ENCODE data around the gene SIPA1L3.
"Not testable (repeated sequence)": the region's sequence is repeated elsewhere in the genome, so short reads cannot be mapped to it uniquely, and the experiment has no call there.

SIPA1L3 gene

DNA sequence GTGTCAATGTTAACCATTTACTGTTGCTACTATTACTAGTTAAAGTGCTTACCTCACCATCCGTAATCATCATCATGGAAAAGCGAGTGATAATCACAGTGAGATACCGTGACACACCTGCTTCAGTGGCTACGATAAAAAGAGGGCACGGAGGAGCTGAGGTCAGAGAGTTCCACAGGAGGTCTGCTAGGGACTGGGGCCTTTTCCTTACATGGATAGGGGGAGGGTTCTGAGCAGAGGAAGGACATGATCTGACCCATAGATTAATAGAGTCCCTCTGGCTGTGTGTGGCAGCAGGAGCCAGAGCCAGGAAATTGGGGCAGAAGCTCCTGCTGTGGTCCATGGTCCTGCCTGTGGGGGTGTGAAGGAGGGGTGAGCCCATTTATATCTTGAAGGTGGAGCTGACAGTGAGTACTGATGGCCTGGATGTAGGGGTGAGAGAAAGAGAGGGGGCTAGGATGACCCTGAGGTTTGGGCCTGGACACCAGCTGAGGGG is 136.7 kb downstream of the SIPA1L3 start:
- no peak for DNase-seq (ENCODE audit: low spot score)

DNA sequence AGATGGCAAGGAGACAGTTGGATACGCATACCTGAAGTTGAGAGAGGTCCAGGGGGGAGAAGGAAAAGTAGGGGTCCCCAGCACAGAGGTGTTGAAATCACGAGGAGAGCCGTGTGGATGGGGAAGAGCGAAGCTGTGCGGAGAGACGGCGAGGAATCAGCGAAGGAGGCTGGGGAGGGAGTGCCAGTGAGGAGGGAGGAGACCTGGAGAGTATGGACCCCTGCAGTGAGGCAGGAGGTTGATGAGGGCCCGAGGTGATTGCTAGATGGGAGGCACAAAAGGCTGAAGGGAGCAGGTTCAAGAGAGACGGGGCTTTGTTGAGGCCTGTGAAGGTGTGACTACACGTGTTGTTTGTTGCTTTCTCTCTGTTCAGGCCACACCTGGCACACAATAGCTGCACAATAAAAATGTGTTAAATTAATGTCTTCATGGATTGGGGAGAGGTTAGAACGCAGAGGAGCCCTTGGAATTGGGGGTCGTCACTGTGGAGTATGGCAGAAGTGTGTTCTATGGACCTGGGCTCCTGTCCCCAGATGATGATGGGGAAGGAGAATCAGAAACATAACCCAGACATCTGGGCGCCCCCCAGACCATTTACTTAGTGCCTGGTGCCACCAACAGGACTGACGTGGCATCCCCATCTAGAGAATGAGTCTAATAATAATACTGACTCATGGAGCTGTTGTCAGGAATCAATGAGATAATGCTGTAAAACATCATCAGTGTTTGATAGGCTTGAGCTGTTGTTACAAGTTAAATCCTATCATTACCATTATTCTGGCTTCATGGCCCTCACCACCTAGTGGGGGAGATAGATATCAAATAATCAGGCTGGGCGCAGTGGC is 137.5 kb downstream of the SIPA1L3 start:
- DNase-seq (ENCODE audit: low spot score), result no peak

DNA sequence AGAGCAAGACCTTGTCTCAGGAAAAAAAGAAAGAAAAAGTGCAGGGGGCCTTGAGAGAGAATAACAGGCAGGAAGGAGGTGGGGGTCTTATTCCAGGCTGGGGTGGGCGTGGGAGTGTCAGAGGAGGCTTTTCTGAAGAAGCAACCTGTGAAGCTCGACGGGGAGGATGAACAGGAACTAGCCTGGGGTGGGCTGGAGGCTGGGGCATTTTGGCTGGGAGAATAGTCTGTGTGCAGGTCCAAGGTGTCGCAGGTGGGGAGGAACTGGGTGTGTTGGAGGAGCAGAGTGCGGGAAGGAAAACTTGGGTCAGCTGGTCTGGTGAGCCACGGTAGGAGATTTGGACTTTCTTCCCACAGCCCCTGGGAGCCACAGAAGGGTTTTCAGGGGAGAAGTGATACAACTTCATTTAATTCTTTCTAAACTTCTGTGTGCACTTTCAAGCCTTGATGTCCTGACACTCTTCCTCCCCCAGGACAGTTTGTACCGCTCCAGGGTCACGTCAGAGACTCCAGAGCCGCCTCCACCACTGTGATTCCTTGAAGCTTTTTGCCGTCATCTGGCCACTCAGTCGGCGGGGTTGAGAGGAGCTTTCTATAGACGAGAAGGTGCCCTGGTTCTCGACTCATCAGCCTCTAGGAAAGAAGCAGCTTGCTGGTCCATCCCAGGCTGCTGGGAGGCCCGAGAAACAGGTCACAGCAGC is 138.7 kb downstream of the SIPA1L3 start:
- no peak for DNase-seq (ENCODE audit: low spot score)

DNA sequence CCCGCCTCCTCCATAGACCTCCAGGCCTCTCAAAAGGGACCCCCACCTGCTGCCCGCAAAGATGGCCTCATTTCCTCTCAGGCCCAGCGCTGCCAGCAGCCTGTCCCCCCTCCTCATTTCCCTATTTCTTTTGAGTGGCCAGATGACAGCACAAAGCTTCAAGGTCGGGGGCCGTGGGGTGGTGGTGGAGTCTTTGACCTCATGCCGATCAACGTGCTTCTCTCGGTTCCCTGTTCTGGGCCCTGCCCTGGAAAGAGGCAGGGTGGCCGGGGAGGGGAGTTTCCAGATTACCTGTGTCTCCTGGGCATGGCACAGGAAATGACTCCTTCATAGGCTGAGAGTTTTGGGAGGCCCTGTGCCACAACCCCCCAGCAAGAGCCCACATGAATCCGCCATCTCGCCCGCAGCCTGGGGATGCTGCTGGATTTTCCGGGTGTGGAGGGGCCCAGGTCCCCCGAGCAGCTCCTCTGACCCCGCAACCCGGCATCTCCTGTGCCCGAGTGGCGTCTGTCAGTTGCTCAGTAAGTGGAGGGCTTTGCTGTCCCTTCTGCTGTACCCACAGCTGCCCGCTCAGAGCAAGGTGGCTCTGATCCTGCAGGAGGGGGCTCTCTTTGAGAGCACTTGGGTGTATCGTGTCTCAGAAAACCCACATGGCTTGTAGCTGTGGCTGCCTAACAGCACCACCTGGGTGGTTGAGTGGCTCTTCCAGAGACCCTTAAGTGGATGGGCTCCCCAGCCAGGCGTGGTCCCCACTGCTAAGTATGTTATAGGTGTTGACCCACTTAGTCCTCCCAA is 139.4 kb downstream of the SIPA1L3 start:
- DNase-seq (ENCODE audit: low spot score), result no peak

DNA sequence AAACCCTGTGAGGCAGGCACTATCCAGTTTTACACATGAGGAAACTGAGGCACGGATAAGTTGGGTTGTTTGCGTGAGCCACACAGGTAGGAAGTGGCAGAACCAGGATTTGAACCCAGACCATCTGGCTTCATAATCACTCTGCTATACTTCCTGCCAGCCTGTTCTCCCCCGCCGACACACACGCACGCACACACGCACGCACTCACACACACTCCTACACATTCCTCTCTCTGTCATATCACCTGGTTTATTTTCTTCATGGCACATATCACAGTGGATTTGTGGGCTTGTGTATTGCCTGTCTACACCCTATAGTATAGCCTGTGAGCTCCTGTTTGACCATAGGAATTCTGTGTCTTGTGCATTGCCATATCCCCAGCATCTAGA is 140.0 kb downstream of the SIPA1L3 start:
- no peak for DNase-seq (ENCODE audit: low spot score)

DNA sequence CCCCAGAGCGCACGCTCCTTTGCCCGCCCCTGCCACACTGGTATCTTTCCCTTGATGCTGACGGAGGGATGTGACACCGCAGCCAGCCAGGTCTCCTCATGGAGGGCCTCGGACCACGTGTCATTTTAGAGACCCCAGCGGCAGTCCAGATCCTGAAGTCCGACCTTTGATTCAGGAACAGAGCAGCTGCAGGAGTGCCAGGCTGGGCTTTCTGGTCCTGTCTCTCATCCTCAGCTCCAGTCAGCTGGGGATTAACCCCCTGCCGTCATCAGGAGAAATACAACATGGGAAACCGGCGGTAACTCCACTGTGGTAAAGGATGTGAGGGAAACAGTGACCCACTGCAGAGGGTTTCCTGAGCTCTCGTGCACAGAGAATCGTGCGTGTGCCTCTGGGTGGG is 140.6 kb downstream of the SIPA1L3 start:
- no peak for DNase-seq (ENCODE audit: low spot score)

DNA sequence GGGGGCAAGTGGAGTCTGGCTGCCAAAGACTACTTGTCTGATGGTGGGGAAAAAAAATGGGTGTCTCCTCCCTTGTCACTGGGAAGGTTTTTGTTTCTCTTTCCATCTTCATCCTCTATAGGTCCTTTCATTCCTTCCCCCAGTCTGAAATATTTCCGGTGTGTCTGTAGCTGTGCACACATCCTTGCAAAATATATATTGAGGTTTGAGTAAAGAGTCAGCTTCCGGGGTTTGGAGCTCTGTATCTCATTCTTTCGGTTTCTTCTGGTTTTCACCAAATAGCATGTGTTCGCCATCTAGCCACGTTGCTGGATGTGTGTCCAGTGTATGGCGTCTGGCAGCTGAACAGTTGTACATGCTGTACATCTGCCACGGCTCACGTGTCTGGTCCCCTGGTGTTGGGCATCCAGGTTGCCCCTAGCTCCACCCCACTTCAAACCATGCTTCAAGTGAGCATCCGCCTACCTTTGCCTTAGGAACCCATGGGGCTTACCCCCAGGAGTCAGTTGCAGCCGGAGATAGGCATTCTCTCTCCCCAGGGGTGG is 142.2 kb downstream of the SIPA1L3 start:
- DNase-seq (ENCODE audit: low spot score), result no peak

DNA sequence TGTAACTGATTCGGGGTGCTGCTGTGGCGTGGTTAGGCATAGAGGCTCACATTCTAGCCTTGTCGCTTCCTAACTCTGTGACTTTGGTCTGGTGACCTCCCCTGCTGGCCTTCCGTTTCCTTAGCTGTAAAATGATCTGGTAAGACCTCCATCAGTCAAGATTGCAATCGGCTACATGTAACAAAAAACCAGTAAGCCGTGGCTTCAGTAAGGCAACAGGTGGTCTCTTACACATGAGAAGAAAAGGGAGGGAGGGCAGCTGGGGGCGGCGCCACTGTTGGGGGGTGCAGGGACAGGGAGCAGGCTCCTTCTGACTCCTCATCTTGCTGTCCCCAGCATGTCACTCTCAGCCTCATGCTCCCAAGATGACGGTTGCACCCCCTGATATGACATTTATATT is 148.0 kb downstream of the SIPA1L3 start:
- no peak for DNase-seq (ENCODE audit: low spot score)

DNA sequence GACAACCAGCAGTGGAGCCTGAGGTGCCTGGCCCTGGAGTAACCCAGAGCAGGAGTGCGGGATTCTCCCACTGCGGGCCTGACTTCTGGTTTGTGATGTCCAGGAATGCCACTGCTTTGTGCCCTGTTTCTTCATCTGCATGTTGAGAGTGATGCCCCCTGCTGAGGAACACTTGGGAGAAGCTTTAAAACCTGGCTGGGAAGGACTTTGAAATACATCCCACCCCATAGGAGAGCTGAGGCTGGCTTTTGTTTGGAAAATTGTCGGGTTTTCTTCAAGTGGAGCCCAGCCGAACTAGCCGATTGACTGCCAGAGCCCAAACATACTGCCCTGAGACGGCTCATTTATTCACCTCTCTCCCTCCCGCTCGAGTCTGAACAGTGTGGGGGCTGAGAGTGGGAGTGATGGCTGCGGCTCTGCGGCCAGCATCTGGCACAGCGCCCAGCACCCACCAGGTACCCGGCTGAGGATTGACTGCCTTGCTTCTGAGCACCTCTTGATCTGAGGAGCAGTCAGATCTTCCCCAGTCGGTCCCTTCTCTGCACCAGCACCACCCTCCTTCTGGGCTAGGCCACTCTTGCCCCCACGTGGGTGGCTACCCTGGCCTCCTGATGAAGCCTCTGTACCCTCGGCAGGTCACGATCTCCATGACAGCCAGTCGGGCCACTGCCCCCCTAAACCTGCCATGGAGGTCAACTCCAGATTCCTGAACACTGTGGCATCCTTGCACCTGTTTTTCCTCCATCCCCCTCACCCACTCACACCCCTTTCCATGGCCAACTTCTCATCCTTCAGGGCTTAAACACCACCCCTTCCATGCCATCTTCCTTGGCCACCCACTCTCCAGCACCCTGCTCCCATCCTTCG is 148.9 kb downstream of the SIPA1L3 start:
- no peak for DNase-seq (ENCODE audit: low spot score)

DNA sequence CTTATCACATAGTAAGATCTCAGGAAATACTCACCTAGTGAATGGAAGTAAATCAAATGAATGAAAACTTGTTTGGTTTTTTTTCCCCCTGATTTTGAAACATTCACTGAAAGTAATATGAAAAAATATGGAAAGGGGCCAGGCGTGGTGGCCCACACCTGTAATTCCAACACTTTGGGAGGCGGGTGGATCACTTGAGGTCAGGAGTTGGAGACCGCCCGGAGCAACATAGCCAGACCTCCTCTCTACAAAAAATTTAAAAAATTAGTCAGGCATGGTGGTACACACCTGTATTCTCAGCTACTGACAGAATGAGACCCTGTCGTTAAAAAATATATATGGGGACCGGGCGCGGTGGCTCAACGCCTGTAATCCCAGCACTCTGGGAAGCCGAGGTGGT is 149.6 kb downstream of the SIPA1L3 start:
- no peak for DNase-seq (ENCODE audit: low spot score)

DNA sequence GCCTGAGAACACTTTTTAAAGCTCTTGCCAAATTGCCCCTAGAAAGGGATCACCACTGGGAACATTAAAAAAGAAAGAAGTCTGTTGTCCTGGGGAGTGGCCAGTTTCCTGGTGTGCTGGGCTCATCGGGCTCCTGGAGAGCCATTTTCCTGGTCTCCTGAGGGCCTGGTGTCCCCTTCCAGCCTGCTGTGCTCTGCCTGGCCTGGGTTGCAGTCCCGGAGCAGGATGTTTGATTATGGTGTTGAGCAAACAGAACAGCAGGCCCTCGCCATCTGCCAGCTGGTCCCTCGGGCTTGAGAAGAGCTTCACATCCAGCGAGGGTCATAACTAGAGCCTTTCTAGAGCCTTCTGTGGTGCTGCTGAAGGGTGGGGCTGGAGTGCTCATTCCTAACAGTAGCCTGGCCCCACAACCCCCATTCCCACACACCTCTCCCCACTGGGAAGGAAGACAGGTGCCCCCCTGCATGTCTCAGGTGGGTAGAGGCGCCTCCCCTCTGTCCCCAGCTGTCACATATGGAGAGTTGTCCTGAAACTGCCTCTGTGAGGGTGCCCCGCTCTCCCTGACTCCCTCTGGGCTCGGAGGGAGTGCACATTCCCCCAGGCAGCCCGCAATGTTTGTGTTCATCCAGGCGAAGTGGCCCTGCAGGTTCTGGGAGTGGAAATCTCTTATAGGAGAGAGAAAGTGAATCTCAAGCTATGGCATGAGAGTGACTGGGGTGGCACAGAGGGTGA is 151.1 kb downstream of the SIPA1L3 start:
- no peak for DNase-seq (ENCODE audit: low spot score)

DNA sequence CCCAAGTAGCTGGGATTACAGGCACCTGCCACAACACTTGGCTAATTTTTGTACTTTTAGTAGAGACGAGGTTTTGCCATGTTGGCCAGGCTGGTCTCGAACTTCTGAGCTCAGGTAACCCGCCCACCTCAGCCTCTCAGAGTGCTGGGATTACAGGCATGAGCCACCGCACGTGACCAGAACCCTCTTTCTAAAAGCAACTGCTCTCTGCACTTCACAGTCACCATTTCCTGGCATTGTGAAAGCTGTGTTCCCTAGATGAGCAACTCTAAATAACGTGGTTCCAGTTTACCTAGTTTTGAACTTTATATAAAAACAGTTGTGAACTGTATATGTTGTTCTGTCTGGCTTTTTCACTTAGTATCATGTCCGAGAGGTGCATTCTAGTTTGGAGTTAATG is 152.9 kb downstream of the SIPA1L3 start:
- DNase-seq (ENCODE audit: low spot score), result no peak

DNA sequence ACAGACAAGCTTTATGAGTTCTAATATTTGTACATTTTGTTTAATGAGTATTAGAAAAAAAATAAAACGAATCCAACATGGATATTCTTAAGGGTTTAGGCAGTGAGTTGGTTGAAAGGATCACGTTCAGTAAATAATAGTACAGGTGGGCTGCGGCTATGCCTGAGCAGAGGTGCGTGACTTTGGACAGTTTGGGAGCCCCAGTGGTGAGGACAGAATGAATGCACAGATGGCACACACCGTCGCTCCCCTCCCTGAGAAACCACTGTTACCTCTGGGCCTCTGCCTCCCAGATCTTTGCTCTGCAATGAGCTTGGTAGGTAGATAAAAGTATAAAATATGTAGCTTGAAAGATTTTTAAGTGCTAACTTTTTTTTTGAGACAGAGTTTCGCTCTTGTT is 153.3 kb downstream of the SIPA1L3 start:
- no peak for DNase-seq (ENCODE audit: low spot score)

DNA sequence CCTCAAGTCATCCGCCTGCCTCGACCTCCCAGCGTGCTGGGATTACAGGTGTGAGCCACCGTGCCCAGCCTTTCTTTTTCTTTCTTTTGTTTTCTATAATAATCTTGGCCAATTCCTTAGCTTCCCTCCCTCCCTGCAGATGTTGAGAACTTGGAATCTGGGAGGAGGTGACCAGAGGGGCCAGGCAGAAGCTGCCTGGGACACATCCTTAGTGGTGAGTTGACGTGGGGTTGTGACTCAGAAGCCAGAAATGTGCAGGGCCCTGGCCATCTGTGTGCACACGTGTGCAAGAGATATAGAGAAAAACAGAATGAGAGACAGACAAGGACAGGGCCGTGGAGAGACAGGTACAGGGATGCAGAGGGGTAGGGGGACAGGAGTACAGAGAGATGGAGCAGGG is 154.3 kb downstream of the SIPA1L3 start:
- no peak for DNase-seq (ENCODE audit: low spot score)

DNA sequence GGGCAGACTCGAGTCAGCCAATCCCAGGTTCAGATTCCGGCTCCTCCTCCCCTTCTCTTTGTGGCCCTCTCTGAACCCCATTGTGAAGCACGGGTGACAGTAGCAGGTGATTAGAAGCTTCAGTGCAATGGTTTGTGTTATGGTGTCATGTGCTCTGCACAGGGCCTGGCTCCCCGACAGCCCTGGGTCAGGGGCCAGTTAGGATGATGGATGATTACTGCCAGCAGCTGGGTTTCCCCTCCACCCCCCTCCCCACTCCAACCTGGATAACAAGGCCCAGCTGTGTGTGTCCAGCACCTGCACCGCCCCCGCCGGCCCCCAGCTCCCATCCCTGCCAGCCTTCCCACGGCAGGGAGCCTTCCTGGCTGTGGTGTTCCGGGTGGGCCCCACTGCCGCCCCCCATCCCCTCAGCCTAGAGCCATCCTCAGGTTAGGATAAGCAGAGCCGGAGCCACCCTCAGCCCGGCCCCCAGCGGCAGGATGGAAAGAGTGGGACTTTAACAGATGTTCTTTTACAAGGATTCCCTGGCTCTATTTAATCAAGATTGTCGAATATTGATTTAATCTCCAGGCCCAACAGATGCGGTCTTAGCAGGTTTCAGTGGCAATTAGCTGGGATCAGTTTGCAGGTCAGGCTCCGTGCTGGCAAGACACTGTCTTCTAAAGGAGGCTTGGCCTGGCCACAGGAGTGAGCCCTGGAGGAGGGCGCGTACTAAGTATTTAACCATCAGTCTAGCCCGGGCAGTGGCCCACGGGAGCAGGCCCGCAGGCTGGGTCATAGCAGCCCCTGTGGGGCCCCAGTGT is 156.2 kb downstream of the SIPA1L3 start:
- DNase-seq (ENCODE audit: low spot score), result peak; percentile 54

DNA sequence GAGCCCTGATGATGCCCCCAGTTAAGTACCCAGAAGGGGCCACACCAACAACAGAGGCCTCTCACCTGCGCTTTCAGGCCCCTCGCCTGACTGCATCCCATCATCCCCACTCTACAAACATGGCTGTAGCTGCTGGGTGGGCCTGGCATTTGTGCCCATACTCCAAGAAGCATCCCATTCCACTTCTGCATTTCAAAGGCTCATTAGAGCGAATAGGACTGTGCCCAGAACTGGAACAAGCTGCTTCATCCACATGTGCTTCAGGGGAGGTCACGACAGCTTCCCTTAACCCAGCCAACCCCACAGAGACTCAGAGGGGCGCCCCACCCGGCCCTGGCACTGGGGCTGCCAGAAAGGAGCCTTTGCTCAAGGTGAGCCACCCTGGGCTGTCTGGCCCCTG is 156.9 kb downstream of the SIPA1L3 start:
- no peak for DNase-seq (ENCODE audit: low spot score)

DNA sequence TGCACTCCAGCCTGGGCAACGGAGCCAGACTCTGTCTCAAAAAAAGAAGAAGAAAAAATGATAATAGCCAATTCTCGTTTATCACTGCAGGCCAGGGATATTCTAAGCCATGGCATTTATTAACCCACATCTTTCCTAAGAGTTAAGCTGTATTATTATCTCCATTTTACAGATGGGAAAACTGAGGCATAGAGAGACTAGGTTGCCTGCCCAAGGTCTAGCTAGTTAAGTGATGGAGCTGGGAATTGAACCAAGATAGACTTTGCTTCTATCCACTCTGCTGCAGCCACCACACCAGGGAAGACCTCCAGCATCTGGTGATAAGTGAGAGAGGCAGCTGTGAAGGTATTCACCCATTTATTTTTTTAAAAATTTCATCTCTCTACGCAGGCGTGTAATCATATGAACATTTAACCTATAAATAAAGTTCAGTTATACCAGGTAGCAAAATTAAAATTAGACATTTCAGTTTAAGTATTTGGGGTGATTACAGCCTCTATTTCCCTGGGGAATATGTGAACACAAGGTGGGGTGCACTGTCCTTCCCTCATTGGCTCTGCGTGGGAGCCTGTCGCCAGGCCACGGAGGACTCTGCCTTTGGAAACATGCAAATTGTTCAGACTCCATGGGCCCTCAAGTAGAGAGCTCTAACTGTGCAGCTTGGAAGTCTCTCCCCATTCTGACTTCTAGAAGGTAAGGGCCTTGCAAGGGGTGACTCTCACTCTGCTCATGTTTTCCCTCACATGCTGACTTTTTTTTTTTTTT is 157.8 kb downstream of the SIPA1L3 start:
- DNase-seq (ENCODE audit: low spot score), result no peak

DNA sequence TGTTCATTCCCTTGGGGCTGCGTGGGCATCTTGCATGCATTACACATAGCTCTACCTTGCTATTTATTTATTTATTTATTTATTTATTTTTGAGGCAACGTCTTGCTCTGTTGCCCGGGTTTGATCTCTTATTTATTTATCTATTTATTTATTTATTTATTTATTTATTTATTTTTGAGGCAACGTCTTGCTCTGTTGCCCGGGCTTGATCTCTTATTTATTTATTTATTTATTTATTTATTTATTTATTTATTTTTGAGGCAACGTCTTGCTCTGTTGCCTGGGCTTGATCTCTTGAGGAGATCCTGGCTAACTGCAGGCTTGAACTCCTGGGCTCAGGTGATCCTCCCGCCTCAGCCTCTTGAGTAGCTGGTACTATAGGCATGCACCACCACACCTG is 158.8 kb downstream of the SIPA1L3 start:
- DNase-seq (ENCODE audit: low spot score), result not testable (repeated sequence)

DNA sequence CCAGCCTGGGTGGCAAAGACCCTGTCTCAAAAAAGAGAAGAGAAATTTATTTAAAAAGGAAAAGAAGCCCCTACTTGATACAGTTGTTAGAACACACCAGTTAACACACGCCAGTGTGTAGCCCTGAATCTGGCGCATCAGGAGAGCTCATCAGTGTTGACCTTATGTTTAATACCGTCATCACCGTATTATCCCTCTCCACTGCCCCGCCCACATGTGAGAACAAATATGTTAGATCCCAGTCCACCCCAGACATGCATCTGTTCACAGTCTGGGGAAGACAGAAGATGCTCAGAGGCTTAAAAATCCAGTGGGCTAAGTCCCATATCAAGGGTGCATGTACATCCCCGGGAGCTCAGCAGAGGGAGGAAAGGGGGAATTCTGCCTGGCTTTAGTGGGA is 161.8 kb downstream of the SIPA1L3 start:
- no peak for DNase-seq (ENCODE audit: low spot score)
